Measurements from ENCODE around the gene LILRA1. TPM values are rescaled to one million over a fixed set of nuclear protein-coding genes. Genes with fewer than 3 reads are reported as not detected.
"Not testable (repeated sequence)": the region's sequence is repeated elsewhere in the genome, so short reads cannot be mapped to it uniquely, and the experiment has no call there.

Gene LILRA1
- total RNA-seq, 1 donor from 2014 or later, result 7.6 TPM

DNA sequence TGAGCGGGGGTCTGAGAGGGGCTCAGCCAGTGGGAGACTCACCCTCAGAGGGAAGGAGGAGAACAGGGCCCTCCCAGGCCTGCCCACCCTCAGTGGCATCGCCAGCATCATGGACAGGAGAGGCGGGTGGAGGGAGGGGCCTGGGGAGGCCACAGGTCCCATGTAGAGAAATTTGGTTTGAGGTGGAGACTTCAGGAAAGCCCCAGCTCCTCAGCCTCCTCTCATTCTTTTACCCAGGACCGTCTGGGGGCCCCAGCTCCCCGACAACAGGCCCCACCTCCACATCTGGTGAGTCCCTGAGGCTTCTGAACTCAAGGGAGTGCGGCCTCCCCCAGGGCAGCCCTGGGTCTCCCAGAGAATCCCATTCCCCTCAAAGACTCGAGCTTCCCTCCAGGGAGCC, 40.0 kb downstream of the LILRA1 start:
- DNase-seq (no peak), ATAC-seq (no peak)
- H3K4me1 ChIP-seq, result no peaks in the 10 kb centered on the region
- TF ChIP-seq, protein P1, sequence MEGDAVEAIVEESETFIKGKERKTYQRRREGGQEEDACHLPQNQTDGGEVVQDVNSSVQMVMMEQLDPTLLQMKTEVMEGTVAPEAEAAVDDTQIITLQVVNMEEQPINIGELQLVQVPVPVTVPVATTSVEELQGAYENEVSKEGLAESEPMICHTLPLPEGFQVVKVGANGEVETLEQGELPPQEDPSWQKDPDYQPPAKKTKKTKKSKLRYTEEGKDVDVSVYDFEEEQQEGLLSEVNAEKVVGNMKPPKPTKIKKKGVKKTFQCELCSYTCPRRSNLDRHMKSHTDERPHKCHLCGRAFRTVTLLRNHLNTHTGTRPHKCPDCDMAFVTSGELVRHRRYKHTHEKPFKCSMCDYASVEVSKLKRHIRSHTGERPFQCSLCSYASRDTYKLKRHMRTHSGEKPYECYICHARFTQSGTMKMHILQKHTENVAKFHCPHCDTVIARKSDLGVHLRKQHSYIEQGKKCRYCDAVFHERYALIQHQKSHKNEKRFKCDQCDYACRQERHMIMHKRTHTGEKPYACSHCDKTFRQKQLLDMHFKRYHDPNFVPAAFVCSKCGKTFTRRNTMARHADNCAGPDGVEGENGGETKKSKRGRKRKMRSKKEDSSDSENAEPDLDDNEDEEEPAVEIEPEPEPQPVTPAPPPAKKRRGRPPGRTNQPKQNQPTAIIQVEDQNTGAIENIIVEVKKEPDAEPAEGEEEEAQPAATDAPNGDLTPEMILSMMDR (IDR thresholded peaks at IDR 0.05), result no peak
- H3K27me3 ChIP-seq (ENCODE audit: low read depth), result peaks cover 23% of the 10 kb centered on the region
- no peak overlapping the region for H3K27ac ChIP-seq
- no peaks in the 10 kb centered on the region for H3K9me3 ChIP-seq
- H3K36me3 ChIP-seq, result no peaks in the 10 kb centered on the region
- H3K4me3 ChIP-seq, result no peak overlapping the region
- intact Hi-C loops (cut with DNase I), result no loop called here

GRCh38 chr19:54636081-54636480, 42.6 kb downstream of the LILRA1 start:
- H3K36me3 ChIP-seq; H3K4me3 ChIP-seq; H3K4me1 ChIP-seq; DNase-seq; intact Hi-C loops (cut with DNase I); H3K9me3 ChIP-seq; H3K27ac ChIP-seq; ATAC-seq: not testable (repeated sequence)
- peaks cover 20% of the 10 kb centered on the region for H3K27me3 ChIP-seq (ENCODE audit: low read depth)

GRCh38 chr19:54638683-54639082, 45.3 kb downstream of the LILRA1 start:
- DNase-seq (no peak), ATAC-seq (no peak)
- intact Hi-C loops (cut with DNase I), result no loop called here
- H3K36me3 ChIP-seq, result no peaks in the 10 kb centered on the region
- no peaks in the 10 kb centered on the region for H3K9me3 ChIP-seq
- no peak overlapping the region for H3K27ac ChIP-seq
- H3K4me3 ChIP-seq, result no peak overlapping the region
- TF ChIP-seq, protein P1 (IDR thresholded peaks at IDR 0.05), result no peak
- H3K27me3 ChIP-seq (ENCODE audit: low read depth), result peaks cover 19% of the 10 kb centered on the region
- H3K4me1 ChIP-seq, result no peaks in the 10 kb centered on the region

- H3K4me1 ChIP-seq; intact Hi-C loops (cut with DNase I); H3K36me3 ChIP-seq; DNase-seq; H3K4me3 ChIP-seq; H3K9me3 ChIP-seq: not testable (repeated sequence)
- Histone ChIP-seq H3K27ac (peak overlapping the region; percentile 31), H3K27me3 (ENCODE audit: low read depth) (peaks cover 18% of the 10 kb centered on the region)
- peak; percentile 49 to 66 for ATAC-seq
Measured at GRCh38 chr19:54642953-54643352, 49.5 kb downstream of the LILRA1 start.

GRCh38 chr19:54643583-54643982, 50.2 kb downstream of the LILRA1 start:
- intact Hi-C loops (cut with DNase I); H3K27ac ChIP-seq; H3K9me3 ChIP-seq; H3K36me3 ChIP-seq; DNase-seq; H3K4me1 ChIP-seq; H3K4me3 ChIP-seq: not testable (repeated sequence)
- H3K27me3 ChIP-seq (ENCODE audit: low read depth), result peaks cover 18% of the 10 kb centered on the region
- ATAC-seq, result peak; percentile 37 to 62

GRCh38 chr19:54644056-54644455, 50.6 kb downstream of the LILRA1 start:
- Histone ChIP-seq H3K4me1 (no peaks in the 10 kb centered on the region), H3K4me3 (no peak overlapping the region), H3K9me3 (no peaks in the 10 kb centered on the region), H3K27me3 (ENCODE audit: low read depth) (peaks cover 18% of the 10 kb centered on the region), H3K27ac (no peak overlapping the region), H3K36me3 (no peaks in the 10 kb centered on the region)
- ATAC-seq (peak; percentile 80 to 86), DNase-seq (peak; percentile 71)
- intact Hi-C loops (cut with DNase I), result no loop called here
- TF ChIP-seq, protein P1 (IDR thresholded peaks at IDR 0.05), result no peak

GRCh38 chr19:54646331-54646841, 53.0 kb downstream of the LILRA1 start:
- ATAC-seq (no peak), DNase-seq (no peak)
- Histone ChIP-seq H3K36me3 (no peaks in the 10 kb centered on the region), H3K4me3 (no peak overlapping the region), H3K4me1 (no peaks in the 10 kb centered on the region), H3K9me3 (no peaks in the 10 kb centered on the region), H3K27me3 (ENCODE audit: low read depth) (peaks cover 18% of the 10 kb centered on the region), H3K27ac (no peak overlapping the region)
- TF ChIP-seq, protein P1 (IDR thresholded peaks at IDR 0.05), result no peak
- intact Hi-C loops (cut with DNase I), result no loop called here
